A549 (cell line): ENCODE results near the gene CLSTN2. TPM values are rescaled to one million over a fixed set of nuclear protein-coding genes. Genes with fewer than 3 reads are reported as not detected.

Experiments used
- ATAC-seq, 2 experiments: fragments of 200-7000 bp in 1 of 2; fragments of >200 bp in 1 of 2; cut with Nextera tagmentation in 1 of 2; cut with Tn5 transposase in 1 of 2; 3 replicates each; pipeline versions ENCODE4 v1.8.0 to v1.9.1; 2018 to 2020; ENCODE audit warnings: mild to moderate bottlenecking in 1 of 2, moderate library complexity in 1 of 2
- CTCF ChIA-PET: fragments of 300-600 bp; sonication (Branson Sonifier 250); formaldehyde crosslinking; extraction: SDS; loops from one replicate; lab custom pipeline; 2021; ENCODE audit warnings: antibody characterized with exemption, inconsistent platforms; lab: Yijun Ruan, JAX
- POLR2A ChIA-PET: fragments of 350-600 bp; formaldehyde crosslinking; extraction: SDS; loops from one replicate; lab custom pipeline; 2021; ENCODE audit warnings: antibody characterized with exemption, inconsistent platforms; lab: Yijun Ruan, JAX
- DNase-seq, 2 experiments: peaks; one replicate each; pipeline versions ENCODE4 v3.0.0 to v3.0.0-alpha.2; 2011 to 2016; ENCODE audit warnings: low read depth in 1 of 2, low spot score in 1 of 2
- FAIRE-seq: peaks from 2 replicates; lab custom pipeline; 2011; peaks lifted over from hg19 to GRCh38; lab: Jason Lieb, UNC
- H3K27ac ChIP-seq, 2 experiments: fragments of >200 bp; sonication (Bioruptor Twin); formaldehyde crosslinking; 3 replicates each; pipeline ENCODE4 v1.5.1; 2016 to 2017
- H3K4me1 ChIP-seq: fragments of >200 bp; sonication (Bioruptor Twin); formaldehyde crosslinking; 3 replicates; pipeline ENCODE4 v1.6.1; 2016
- H3K4me2 ChIP-seq: fragments of >200 bp; sonication (Bioruptor Twin); formaldehyde crosslinking; 3 replicates; pipeline ENCODE4 v1.6.1; 2016
- H3K4me3 ChIP-seq: fragments of >200 bp; sonication (Bioruptor Twin); formaldehyde crosslinking; 3 replicates; pipeline ENCODE4 v1.5.1; 2016
- H3K9me3 ChIP-seq: fragments of >200 bp; sonication (Bioruptor Twin); formaldehyde crosslinking; 3 replicates; pipeline ENCODE4 v1.6.1; 2016
- BHLHE40 ChIP-seq: IDR thresholded peaks from 2 replicates; pipeline ENCODE4 v1.6.1; 2012; ENCODE audit warnings: low read depth, low read length, inconsistent platforms
- CBX2 ChIP-seq: fragments of 200-600 bp; sonication (generic); IDR thresholded peaks from 2 replicates; pipeline ENCODE4 v1.6.1; 2016; ENCODE audit warnings: low read depth, mild to moderate bottlenecking, borderline replicate concordance
- CHD2 ChIP-seq: fragments of 150-350 bp; IDR thresholded peaks from 2 replicates; pipeline ENCODE4 v1.6.1; 2014; ENCODE audit warnings: low read length; ENCODE audit not compliant: partially characterized antibody
- CHD4 ChIP-seq: fragments of 200-600 bp; sonication (generic); IDR thresholded peaks from 2 replicates; pipeline ENCODE4 v1.6.1; 2016; ENCODE audit warnings: antibody characterized with exemption, mild to moderate bottlenecking, borderline replicate concordance
- ESRRA ChIP-seq: fragments of 150-350 bp; IDR thresholded peaks from 2 replicates; pipeline ENCODE4 v1.6.1; 2014; ENCODE audit warnings: mild to moderate bottlenecking, low read length, borderline replicate concordance
- KDM5A ChIP-seq: fragments of 200-600 bp; sonication (generic); IDR thresholded peaks from 2 replicates; pipeline ENCODE4 v1.6.1; 2016; ENCODE audit warnings: antibody characterized with exemption, mild to moderate bottlenecking
- MYC ChIP-seq: IDR thresholded peaks from 2 replicates; pipeline ENCODE4 v1.6.1; 2012; ENCODE audit warnings: mild to moderate bottlenecking, inconsistent platforms, low read length, improper control_type of control experiment, borderline replicate concordance
- NFE2L2 ChIP-seq: fragments of 150-350 bp; conservative IDR thresholded peaks from 2 replicates; pipeline ENCODE4 v1.6.1; 2014; ENCODE audit warnings: low read length
- NPAS2 ChIP-seq: fragments of 250-450 bp; sonication (Bioruptor Pico); IDR thresholded peaks from 2 replicates; pipeline ENCODE4 v1.8.0; 2022; ENCODE audit warnings: mild to moderate bottlenecking, moderate library complexity, borderline replicate concordance
- NR3C1 ChIP-seq: fragments of >200 bp; sonication (Bioruptor Twin); formaldehyde crosslinking; IDR thresholded peaks from 3 replicates; pipeline ENCODE4 v1.6.1; 2017
- PHF8 ChIP-seq: fragments of 200-600 bp; sonication (generic); IDR thresholded peaks from 2 replicates; pipeline ENCODE4 v1.6.1; 2016; ENCODE audit warnings: low read depth, mild to moderate bottlenecking, antibody characterized with exemption, moderate library complexity, borderline replicate concordance
- RNF2 ChIP-seq: fragments of 200-600 bp; sonication (generic); IDR thresholded peaks from 2 replicates; pipeline ENCODE4 v1.6.1; 2016; ENCODE audit warnings: low read depth, mild to moderate bottlenecking, antibody characterized with exemption, moderate library complexity, borderline replicate concordance
- SMC3 ChIP-seq: fragments of >200 bp; sonication (Bioruptor Twin); formaldehyde crosslinking; IDR thresholded peaks from 3 replicates; pipeline ENCODE4 v1.6.1; 2018; ENCODE audit warnings: inconsistent platforms
- TFCP2L1 ChIP-seq: fragments of 250-450 bp; sonication (Bioruptor Pico); IDR thresholded peaks from 2 replicates; pipeline ENCODE4 v1.5.0; 2021; ENCODE audit warnings: mild to moderate bottlenecking
- ZNF302 ChIP-seq: fragments of 250-450 bp; sonication (Bioruptor Pico); IDR thresholded peaks from 2 replicates; pipeline ENCODE4 v1.9.0; 2021; ENCODE audit warnings: inconsistent platforms, mild to moderate bottlenecking, moderate library complexity
- polyA plus RNA-seq, 4 experiments: library from polyadenylated mRNA; depleted of rRNA in 3 of 4; stranded (reverse); fragments of >200 nt; fragmentation: RNase III in 1 of 4; extraction: RNeasy Plus Mini Kit Qiagen cat#74134 plus additional on column Dnase treatment in 1 of 4; gene quantifications; 2 replicates in 3 of 4; 3 replicates in 1 of 4; pipeline ENCODE4 v1.2.3, GENCODE V29; 2011 to 2017
- TF ChIP-seq, protein P1 (sequence below): fragments of 250-450 bp; sonication (Bioruptor Pico); IDR thresholded peaks from 2 replicates; pipeline ENCODE4 v1.5.0; 2021; ENCODE audit warnings: mild to moderate bottlenecking, moderate library complexity, borderline replicate concordance
- TF ChIP-seq, protein P2 (sequence below): fragments of >200 bp; sonication (Bioruptor Twin); formaldehyde crosslinking; IDR thresholded peaks from 3 replicates; pipeline ENCODE4 v1.5.1; 2016
- TF ChIP-seq, protein P3 (sequence below): IDR thresholded peaks from 2 replicates; pipeline ENCODE4 v1.6.1; 2012
- TF ChIP-seq, protein P4 (sequence below): IDR thresholded peaks from 2 replicates; pipeline ENCODE4 v1.6.1; 2012; ENCODE audit warnings: low read depth, borderline replicate concordance
- TF ChIP-seq, protein P5 (sequence below): fragments of >200 bp; sonication (Bioruptor Twin); formaldehyde crosslinking; IDR thresholded peaks from 3 replicates; pipeline ENCODE4 v1.6.1; 2016

Gene CLSTN2
- polyA plus RNA-seq, 2 of the 4 experiments (the other 2 are of a cell fraction), result 0.03 to 0.04 TPM

DNA sequence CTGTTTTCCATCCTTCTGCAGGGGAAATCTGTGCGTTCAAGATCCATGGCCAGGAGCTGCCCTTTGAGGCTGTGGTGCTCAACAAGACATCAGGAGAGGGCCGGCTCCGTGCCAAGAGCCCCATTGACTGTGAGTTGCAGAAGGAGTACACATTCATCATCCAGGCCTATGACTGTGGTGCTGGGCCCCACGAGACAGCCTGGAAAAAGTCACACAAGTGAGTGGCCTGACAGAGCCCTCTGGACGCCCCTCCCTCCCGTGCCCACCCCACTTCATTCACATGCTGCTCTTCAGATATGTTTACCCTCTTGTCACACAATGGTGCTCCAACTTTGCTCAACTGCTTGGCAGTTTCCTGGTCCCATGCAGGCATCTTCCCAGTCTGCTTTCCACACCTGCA is 468.6 kb downstream of the CLSTN2 start (continued):
- TF ChIP-seq ESRRA, result no peak
- TF ChIP-seq NFE2L2, result no peak
- no peak for TF ChIP-seq CHD4
- TF ChIP-seq NPAS2 (CRISPR knock-in tag), result no peak
- no peak for TF ChIP-seq ZNF302 (CRISPR knock-in tag)

DNA sequence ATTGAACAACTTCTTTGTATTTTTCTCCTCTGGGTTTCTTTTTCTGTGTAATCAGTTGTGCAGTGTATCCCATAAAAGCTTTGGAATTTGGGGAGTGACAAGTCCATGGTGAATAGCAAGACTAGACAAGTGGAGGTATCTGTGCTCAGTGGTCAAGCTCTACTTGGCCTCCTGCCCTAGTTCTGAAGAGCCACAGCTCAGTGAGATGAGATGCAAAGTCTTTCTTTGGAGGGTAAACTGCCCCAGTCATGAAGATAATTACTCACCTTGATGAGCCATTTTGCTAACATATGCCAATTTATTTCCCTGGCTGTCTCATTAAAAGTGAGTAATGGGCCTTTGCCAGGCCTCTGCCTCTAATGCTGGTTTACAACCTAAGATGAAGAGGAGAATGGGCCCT is 471.7 kb downstream of the CLSTN2 start:
- TF ChIP-seq PHF8 (no peak), TFCP2L1 (CRISPR knock-in tag) (no peak), SMC3 (no peak), ESRRA (no peak), KDM5A (no peak), MYC (no peak), NFE2L2 (no peak), CBX2 (no peak), NR3C1 (no peak), RNF2 (no peak), CHD2 (no peak), BHLHE40 (no peak)
- TF ChIP-seq, protein P1, sequence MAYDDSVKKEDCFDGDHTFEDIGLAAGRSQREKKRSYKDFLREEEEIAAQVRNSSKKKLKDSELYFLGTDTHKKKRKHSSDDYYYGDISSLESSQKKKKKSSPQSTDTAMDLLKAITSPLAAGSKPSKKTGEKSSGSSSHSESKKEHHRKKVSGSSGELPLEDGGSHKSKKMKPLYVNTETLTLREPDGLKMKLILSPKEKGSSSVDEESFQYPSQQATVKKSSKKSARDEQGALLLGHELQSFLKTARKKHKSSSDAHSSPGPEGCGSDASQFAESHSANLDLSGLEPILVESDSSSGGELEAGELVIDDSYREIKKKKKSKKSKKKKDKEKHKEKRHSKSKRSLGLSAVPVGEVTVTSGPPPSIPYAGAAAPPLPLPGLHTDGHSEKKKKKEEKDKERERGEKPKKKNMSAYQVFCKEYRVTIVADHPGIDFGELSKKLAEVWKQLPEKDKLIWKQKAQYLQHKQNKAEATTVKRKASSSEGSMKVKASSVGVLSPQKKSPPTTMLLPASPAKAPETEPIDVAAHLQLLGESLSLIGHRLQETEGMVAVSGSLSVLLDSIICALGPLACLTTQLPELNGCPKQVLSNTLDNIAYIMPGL, result no peak
- TF ChIP-seq, protein P2, sequence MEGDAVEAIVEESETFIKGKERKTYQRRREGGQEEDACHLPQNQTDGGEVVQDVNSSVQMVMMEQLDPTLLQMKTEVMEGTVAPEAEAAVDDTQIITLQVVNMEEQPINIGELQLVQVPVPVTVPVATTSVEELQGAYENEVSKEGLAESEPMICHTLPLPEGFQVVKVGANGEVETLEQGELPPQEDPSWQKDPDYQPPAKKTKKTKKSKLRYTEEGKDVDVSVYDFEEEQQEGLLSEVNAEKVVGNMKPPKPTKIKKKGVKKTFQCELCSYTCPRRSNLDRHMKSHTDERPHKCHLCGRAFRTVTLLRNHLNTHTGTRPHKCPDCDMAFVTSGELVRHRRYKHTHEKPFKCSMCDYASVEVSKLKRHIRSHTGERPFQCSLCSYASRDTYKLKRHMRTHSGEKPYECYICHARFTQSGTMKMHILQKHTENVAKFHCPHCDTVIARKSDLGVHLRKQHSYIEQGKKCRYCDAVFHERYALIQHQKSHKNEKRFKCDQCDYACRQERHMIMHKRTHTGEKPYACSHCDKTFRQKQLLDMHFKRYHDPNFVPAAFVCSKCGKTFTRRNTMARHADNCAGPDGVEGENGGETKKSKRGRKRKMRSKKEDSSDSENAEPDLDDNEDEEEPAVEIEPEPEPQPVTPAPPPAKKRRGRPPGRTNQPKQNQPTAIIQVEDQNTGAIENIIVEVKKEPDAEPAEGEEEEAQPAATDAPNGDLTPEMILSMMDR, result no peak
- TF ChIP-seq, protein P3, sequence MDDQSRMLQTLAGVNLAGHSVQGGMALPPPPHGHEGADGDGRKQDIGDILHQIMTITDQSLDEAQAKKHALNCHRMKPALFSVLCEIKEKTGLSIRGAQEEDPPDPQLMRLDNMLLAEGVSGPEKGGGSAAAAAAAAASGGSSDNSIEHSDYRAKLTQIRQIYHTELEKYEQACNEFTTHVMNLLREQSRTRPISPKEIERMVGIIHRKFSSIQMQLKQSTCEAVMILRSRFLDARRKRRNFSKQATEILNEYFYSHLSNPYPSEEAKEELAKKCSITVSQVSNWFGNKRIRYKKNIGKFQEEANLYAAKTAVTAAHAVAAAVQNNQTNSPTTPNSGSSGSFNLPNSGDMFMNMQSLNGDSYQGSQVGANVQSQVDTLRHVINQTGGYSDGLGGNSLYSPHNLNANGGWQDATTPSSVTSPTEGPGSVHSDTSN, result no peak
- TF ChIP-seq, protein P4, sequence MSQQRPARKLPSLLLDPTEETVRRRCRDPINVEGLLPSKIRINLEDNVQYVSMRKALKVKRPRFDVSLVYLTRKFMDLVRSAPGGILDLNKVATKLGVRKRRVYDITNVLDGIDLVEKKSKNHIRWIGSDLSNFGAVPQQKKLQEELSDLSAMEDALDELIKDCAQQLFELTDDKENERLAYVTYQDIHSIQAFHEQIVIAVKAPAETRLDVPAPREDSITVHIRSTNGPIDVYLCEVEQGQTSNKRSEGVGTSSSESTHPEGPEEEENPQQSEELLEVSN, result no peak
- TF ChIP-seq, protein P5, sequence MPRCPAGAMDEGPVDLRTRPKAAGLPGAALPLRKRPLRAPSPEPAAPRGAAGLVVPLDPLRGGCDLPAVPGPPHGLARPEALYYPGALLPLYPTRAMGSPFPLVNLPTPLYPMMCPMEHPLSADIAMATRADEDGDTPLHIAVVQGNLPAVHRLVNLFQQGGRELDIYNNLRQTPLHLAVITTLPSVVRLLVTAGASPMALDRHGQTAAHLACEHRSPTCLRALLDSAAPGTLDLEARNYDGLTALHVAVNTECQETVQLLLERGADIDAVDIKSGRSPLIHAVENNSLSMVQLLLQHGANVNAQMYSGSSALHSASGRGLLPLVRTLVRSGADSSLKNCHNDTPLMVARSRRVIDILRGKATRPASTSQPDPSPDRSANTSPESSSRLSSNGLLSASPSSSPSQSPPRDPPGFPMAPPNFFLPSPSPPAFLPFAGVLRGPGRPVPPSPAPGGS, result no peak
- CTCF ChIA-PET, result no interaction called here
- H3K9me3 ChIP-seq, result no peaks in the 10 kb centered on the region
- DNase-seq (no peak), FAIRE-seq (no peak), ATAC-seq (no peak)
- POLR2A ChIA-PET, result no interaction called here
- no peak overlapping the region for H3K4me3 ChIP-seq
- no peaks in the 10 kb centered on the region for H3K4me1 ChIP-seq
- no peak overlapping the region for H3K27ac ChIP-seq
- H3K4me2 ChIP-seq, result no peak overlapping the region
